Right kidney (tissue), 1 donor: ENCODE data around the gene SEMA3B.
"Not testable (repeated sequence)": the region's sequence is repeated elsewhere in the genome, so short reads cannot be mapped to it uniquely, and the experiment has no call there.

Experiments used
- DNase-seq: peaks from one replicate; pipeline ENCODE4 v3.0.0-alpha.2; 2016

SEMA3B gene

DNA sequence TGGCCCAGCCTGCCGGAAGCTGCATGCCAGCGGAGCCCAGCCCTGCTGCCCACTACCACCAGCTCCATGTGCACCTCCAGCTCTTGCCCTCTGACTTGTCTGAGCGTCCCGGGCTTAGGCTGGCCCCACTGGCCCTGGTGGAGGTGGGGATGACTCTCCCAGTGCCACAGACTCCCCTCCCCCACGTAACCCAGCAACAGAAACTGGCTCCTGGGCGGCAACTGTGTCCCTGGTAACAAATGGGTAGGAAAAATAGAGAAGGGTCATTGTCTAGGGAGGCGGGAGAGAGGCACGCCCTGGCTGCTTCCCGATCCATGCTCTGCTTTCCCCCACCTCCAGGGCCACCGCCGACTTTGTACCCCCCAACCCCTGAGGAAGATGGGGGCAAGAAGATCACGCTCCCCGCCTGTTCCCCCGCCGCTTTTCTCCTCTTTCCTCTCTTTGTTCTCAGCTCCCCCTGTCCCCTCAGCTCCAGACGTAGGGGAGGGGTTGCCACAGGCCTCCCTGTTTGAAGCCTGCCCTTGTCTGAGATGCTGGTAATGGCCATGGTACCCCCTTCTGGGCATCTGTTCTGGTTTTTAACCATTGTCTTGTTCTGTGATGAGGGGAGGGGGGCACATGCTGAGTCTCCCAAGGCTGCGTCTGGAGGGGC, 10.8 kb upstream of the SEMA3B start:
- no peak for DNase-seq

DNA sequence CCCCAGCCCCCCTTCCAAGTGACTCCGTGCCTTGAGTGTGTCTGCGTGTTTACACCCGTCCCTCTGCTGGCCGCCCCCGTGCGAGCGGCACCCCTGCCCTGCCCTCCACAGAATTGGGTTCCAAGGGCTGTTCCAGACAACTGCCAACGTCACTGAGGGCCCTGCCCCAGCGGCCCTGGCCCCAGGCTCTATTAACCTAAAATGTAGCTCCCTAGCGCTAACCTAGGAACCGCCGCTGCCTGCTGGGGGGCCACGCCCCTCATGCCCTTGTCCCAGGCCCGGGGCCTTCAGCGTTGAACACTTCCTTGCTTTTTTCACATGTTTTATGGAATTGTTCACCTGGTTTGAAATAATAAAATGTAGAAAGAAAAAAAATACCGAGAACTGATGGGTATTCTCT, 10.0 kb upstream of the SEMA3B start:
- no peak for DNase-seq

DNA sequence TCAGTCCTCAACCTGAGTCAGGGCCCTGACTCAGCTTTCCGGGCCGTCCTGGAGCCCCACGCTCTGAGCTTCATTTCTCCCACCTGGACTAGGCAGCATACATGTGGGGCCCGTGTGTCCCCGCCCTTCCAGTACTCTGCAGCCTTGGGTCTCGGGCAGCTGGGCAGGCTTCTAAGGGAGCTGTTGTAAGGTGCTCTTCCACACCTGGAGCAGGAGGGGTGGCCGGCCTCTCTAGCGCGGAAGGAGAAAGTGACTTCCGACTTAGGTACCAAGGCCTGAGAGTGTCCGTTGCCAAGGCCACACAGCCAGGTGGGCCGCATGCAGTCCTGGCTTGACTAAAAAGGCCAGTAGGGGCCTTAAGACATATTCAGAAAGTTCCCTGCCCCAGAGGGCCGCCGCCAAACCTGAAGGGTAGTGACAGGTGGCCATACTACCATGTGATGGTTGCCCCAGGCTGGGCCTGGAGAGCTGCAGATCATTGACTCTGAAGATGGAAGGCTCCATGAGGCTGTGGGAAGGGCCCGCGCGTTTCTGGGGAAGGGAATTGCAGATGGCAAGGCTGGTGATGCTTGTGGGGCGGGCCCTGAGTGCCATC, 9.4 kb upstream of the SEMA3B start:
- no peak for DNase-seq

DNA sequence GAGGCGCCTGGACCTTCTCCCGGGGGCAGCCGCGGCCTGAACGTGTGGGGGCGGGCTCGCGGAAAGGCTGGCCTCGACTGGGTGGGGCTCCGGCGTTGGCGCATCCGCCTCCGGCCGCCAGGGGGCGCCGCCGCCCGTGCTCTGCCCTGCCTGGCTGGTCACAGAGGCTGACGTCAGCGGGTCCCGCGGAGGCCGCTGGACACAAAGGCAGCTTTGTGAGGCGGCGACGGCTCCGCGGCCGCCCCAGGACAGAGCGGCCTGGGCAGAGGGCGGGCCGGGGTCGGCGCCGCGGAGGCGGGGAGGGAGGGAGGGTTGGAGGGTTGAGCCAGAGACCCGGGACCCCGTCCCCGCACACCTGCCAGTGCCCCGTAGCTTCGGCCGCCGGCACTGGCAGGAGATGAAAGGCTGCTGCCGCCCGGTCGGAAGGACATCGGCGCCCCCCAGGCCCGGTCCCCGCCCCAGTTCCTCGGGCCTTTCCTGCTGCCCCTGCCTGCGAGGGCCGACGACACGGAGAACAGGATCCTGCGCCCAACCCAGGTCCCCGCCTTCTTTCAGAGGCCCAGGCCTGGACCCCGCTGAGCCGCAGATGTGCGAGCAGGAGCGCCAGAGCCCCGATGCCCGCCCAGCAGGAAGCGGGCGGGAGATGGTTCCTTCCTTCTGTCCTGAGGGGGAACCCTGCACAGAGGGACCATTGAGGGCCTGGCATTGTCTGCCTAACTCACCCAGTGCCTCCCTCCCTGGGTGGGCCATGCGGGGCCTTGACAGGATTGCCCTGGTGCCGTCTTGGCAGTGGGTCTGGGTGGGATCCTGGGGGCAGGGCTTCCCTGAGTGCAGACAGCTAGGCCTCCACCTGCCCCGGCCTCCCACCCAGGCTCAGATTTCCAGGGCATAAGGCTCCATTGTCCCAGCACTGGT, 8.7 kb upstream of the SEMA3B start:
- DNase-seq: peak; percentile 94

DNA sequence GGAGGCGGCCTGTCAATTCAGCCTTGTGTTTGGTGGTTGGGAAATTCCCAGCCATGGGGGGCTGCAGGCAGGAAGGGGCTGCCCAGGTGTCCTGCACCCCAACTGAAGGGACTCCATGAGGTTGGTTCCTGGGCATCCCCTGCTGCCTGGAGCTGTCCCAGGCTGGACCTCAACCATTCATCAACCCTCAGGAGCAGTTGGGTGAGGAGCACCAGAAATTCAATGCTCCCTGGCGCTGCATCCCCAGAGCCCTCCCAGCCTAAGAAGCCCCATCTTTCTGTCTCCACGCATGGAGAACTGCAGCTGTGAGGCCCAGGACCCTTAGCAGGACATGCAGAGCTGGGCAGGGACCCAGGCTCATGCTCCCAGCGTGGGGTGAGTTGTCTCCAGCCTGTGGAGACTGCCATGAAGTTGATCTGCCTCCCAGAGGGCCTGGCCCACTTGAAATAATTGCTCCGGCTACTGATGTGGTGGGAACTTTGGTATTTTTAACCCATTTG, 8.0 kb upstream of the SEMA3B start:
- DNase-seq: no peak

DNA sequence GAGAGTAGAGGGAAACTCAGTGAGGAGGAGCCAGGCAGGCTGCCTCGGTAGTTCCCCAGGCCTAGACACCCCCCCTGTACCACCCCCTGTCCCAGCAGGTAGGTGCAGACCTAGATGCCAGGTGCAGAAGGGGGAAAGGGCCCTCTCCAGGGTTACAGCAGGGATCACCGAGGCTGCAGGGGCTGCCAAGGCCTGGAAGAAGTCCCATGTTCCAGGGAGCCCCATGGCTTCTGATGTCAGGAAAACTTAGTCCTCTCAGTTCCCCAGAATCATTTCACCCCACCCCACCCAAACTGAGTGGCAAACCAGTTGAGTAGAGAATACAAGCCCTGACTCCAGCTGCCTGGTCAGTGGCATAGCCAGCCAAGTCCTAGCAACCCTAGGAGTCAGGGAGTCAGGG, 7.4 kb upstream of the SEMA3B start:
- no peak for DNase-seq

DNA sequence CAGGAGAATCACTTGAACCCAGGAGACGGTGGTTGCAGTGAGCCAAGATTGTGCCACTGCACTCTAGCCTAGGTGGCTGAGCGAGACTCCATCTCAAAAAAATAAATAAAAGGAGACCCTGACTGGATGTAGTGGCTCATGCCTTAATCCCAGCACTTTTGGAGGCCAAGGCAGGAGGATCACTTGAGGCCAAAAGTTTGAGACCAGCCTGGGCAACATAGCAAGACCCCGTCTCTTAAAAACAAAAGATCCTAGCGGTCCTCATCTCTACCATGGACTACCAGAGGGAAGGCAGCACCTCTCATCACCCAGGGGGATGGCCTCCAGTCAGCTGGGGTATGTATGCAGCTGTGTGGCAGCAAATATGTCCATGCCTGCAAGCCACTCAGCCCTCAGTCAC, 6.7 kb upstream of the SEMA3B start:
- DNase-seq: not testable (repeated sequence)

DNA sequence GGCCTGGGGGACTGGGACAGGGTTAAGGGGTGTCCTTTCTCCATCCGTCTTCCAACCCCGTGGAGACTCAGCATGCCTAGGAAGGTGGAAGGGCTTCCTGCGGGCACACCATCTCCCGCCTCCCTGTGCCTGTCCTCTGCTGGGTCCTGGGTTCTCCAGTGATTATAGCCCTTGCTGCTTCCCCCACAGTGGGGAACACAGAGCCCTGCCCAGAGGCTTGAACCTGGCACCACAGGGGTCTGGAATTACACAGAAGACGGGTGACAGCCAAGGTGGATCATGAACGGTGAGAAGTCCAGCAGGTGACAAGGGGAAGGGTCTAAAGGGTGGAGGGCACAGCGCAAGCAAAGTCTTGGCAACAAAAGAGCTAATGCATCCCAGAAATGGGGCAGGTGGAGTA, 6.2 kb upstream of the SEMA3B start:
- no peak for DNase-seq

DNA sequence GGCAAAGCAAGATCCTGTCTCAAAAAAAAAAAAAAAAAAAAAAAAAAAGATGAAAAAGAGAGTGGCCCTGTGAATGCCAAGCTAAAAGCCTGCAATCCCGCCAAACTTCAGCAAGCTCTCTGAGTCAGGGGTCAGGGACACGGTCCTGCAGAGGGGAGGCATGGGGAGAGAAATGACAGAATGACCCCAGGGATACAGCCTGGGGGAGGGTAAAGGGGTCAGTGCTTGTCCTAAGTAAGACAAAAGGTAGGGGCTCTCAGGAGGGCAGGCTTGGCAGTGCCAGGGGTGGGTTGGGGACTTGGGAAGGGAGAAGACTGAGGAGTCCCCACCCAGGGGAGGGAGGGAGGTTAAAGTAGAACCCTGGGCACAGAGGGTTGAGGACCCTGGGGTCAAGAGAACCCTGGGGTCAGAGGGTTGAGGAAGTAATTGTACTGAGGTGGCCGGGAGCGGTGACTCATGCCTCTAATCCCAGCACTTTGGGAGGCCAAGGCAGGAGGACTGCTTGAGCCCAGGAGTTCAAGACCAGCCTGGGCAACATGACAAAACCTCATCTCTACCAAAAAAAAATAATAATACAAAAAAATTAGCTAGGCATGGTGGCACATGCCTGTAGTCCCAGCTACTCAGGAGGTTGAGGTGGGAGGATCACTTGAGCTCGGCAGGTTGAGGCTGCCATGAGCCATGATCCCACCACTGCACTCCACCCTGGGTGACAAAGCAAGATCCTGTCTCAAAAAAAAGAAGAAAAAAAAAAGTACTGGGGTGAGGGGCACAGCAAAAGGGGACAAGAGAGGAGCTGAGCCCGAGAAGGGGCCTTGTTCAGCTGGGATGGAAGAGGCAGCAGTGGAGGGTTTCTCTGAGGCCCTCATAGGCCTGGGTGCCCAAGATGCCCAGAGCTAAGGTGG, 5.2 kb upstream of the SEMA3B start:
- DNase-seq: no peak

DNA sequence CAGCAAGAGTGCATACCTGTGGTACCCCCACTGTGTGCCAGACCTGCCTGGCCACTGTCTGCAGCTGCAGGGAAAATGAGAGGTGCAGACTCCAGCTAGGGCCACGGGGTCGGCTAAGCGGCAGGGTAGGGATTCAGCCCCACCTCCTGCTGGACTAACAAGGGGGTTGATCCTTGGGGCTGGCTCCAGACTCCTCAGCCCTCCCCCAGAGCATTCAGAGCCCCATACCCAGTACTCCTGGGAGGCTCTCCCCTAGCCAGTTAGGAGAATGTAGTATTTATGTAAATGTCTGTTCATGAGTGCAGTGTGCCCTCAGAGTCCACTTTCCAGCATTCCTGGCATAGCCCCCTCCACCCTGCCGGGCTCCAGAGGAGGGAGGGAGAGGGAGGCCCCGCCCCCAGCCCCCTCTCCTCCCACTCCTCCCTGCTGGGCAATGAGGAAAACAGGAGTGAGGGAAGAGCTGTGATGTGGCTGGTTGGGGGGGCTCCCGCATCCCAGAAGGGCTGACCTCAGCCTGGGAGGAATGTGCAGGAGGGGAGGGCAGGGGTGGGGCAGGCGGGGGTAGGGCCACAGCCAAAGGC, 4.5 kb upstream of the SEMA3B start:
- DNase-seq: peak; percentile 82

DNA sequence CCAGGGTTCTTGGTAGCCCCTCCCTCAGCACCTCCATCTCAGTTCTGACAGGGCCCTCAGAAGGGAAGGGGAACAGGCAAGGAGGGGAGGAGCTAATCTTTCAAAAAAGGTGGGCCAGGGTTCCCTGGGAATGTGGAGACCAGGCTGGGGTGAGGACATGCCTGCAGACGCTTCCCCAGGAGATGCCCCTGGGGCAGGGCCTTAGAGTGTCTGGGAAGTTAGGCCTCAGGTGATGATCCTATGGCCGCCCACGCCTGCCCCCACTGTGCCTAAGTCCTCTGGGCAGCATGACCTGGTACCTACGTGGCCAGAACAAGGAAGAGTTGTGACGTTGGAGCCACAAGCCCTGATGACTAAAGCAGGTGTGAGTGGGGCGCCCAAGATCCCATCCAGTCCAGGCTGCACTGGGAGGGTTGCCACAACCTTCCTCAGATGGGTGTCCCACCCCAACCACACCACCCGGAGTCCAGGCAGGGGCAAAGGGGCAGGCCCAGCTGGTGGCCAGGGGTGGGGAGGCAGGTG, 3.9 kb upstream of the SEMA3B start:
- DNase-seq: peak; percentile 69

DNA sequence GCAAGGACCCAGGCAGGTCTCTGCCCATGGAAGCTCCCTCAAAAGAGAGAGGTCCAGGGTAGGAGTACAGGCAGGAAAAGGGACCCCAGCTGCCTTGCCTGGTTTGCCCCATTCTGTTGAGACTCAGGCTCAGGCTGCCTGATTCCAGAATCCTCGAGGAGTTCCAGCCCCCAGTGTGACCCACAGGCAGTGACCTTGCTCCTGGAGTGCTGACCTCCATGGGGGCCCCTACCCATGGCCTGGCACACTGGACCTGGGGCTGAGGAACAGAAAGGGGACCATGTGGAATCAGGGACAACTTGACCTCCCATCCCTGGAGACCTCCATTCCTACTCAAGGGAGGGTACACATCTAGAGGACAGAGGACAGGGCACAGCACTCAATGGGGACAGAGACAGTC, 3.4 kb upstream of the SEMA3B start:
- DNase-seq: no peak

DNA sequence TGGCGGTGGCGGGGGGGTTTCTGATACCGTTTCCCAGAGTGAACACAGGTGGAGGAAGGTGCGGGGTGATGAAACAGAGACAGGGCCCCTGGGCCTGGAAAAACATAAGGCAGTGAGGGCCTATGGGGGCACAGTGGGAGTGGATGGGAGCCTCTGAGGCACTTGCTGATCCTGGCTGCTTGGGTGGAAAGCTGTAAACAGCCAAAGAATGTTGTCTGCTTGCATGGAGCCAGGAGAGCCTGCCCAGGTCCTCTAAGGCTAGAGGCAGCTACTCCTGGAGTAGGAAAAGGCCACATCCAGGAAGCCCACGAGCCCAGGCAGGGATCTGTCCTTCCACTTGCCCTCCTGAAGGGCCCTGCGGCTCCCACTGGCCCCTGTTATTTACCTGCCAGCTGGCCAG, 2.9 kb upstream of the SEMA3B start:
- no peak for DNase-seq

DNA sequence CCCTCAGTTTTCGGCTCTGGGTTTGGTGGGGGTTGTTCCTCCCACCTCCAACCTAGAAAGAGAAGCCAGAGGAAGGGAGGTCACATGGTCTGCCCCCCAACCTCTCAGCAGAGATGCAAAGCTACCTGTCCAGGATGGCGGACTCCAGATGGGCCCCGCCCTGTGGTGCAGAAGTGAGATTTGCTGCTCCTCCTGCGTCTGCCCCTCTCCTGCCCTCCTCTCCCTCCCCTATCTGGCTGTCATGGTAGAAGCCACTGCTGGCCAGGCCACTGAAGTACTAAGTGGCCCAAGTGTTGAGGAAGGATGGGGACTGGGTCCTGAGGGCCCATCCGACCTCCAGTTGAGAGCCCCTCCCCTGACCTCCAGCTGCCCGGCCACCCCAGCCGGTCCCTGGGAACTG, 2.1 kb upstream of the SEMA3B start:
- DNase-seq: no peak

DNA sequence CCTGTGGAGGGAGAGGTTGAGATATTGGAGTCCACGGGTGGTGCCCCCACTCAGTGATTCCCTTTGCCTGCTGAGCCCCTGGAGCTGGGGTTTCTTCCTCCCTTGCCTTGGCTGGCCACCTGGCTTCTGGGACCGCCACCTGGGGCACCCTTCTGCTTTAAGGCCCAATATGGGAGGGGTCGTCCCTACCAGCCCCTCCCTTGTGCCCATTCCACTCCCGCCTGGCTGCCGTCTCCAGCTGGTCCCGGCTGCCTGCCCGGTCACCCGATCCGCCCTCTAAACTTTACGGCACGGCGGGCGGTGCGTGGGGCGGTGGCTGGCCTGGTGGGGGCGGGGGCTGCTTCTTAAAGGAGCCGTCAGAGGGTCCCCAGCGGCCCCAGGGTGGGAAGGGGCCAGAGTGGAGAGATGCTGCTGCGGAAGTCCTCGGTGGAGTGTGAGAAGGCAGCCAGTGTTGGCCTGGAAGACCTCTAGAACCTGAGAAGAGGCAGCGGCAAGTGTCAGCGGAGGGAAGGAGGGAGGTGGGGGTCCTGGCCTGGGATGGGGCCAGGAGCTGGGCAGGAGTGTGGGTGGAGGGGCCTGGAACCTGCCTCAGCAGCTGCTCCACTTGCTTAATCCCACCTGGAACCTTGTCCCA, 1.6 kb upstream of the SEMA3B start:
- peak; percentile 70 for DNase-seq

DNA sequence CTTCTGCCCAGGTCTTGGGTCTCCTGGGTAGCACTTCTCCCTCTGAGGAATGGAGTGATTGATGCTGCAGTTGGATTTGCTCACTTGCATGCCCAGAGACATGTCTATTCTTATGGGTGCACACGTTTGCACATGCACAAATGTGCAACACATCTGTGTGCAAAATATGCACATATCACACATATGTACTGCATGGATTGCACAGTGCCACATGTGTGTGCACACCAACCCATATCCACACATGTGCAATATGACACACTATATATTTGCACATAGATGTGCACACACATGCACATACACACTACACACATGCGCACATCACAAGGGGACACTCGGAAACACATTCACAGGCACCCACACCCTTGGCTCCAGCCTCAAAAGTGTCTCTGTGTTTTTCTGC, 671 bp upstream of the SEMA3B start:
- DNase-seq: no peak

DNA sequence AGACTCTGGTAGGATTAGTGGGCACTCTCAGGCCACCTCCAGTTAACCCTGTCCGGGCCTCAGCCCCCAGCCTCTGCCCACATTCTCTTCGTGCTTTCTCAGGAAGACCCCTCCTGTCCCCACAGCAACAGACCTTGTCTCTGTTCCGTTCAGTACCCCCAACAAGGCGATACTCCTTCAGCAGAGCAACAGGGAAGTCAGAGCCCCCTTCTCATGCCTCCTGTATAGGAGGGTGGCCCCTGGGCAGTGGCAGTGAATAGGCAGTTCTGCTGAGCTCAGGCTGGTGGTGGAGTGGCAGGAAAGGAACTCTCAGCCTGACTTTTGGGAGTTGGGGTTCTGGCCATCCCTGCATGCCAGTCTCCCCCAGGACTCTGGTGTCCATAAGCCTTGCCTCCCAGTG, 513 bp downstream of the SEMA3B start:
- peak; percentile 51 for DNase-seq

DNA sequence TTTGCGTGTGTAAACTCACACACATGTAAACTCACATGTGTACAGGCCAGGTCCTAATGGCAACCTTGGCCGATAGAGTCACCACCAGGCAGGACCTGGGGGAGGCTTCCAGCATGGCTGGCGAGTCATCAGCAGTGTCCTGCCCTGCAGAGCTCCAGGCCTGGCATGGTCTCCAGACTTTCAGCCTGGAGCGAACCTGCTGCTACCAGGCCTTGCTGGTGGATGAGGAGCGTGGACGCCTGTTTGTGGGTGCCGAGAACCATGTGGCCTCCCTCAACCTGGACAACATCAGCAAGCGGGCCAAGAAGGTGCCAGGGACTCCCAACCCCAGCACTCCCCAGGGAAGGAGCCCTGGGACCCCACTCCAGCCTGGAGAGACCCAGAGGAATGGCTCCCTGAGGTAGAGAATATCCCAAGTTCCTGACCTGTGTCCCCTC, 1.0 kb downstream of the SEMA3B start:
- DNase-seq: no peak

DNA sequence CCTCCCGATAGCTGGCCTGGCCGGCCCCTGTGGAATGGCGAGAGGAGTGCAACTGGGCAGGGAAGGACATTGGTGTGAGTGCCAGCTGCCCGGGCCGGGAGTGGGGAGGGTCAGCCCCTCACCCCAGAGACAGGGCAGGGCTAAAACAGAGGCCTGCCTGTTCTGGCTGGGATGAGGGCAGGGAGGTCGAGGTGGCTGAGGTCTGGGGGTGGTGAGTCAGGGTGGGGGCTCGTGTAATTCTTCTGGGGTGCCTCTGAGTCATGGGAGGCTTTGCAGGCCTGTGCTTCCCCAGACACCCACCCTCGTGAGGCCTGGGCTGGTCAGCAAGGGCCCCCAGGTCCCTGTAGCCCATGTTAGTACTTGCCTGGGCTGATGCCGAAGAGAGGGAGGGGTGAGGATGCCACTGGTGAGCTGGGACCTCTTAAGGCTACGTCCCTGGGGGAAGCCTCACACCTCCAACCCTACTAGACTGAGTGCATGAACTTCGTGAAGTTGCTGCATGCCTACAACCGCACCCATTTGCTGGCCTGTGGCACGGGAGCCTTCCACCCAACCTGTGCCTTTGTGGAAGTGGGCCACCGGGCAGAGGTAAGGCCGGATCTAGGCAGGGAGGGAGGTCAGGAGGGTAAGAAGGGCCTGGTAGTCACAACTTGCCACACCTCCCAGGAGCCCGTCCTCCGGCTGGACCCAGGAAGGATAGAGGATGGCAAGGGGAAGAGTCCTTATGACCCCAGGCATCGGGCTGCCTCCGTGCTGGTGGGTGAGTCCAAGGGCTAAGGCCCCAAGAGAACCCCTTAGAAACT, 1.7 kb downstream of the SEMA3B start:
- no peak for DNase-seq

DNA sequence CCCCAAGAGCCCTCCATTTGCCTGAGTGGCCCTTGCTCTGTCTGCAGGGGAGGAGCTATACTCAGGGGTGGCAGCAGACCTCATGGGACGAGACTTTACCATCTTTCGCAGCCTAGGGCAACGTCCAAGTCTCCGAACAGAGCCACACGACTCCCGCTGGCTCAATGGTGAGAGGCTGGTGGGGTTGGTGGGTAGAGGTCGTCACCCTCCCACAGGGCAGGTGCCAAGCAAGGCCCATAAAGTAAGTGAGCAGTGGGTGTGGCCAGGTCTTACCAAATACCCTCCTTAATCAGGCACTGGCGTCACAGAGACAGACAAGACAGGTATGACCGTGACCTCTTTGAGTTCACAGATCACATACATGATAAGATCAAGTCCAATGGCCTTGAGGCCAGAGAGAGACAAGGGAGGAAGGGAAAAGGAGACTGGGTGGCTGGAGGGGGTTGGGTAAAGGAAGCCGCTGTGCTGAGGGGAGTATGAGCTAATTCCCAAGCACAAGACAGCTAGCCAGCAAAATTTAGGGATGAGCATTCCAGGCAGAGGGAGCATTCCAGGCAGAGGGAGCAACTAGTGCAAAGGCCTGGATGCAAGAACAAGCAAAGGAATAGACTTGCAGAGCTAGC, 2.5 kb downstream of the SEMA3B start:
- DNase-seq: no peak
